ENCODE measurements around the gene EDN2.

Gene EDN2

DNA sequence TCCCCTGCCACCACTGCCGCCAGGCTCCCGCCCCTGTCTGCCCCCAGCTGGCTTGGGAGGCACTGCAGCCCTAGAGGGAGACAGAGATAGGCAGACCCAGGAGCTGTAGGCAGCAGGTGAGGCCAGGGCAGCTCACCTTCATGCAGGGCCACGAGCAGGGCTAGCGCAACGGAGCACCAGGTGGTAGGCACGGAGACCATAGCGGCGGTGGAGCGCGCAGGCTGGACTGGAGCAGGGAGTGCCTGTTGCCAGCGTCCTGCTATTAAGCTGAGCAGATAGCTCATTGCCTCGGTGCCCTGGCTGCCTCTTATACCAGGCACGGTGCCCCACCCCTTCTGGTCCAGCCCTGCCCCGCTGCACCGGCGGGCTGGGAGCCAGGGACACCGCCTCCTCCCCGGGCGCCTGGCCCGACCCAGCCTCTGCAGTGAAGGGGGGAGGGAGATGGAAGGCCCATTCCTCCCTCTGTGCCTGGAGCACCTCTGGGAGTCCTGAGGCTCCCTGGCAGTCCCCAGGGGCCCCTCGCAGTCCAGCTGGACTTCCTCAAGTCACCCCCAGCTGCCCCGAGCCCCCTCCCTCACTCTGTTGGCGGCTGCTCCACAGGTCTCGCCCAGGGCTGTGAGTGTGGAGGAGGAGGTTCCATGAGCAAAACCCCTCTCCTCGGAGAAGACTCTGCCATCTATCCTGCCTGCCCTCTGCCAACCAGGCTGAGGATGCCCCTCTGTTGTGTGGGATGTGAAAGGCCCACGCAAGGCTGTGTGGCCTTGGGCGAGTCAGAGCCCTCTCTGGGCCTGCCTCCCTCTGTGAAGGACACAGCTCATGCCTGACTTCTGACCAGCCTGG is at the start of gene EDN2:
TSS of gene EDN2 (minus strand) at position 282 of the 840 bp plus-strand sequence. CDS start at position 200, 82 bp downstream.
- no peaks in the 10 kb centered on the region for H3K36me3 ChIP-seq (ENCODE audit: control insufficient read depth, low read depth, low read length)
- H3K27me3 ChIP-seq (ENCODE audit: control insufficient read depth, insufficient read depth, low read length), result peaks cover 5% of the 10 kb centered on the region
- H3K27ac ChIP-seq (ENCODE audit: low read length), result no peak within 1 kb of the TSS
- H3K4me1 ChIP-seq (ENCODE audit: control insufficient read depth, low read depth, low read length), result peaks cover 24% of the 10 kb centered on the region
- no peaks in the 10 kb centered on the region for H3K9me3 ChIP-seq (ENCODE audit: control insufficient read depth, low read depth, low read length)
- H3K9ac ChIP-seq (ENCODE audit: low read length), result no peak within 1 kb of the TSS
- H3K4me3 ChIP-seq (ENCODE audit: low read length), result no peak within 1 kb of the TSS

DNA sequence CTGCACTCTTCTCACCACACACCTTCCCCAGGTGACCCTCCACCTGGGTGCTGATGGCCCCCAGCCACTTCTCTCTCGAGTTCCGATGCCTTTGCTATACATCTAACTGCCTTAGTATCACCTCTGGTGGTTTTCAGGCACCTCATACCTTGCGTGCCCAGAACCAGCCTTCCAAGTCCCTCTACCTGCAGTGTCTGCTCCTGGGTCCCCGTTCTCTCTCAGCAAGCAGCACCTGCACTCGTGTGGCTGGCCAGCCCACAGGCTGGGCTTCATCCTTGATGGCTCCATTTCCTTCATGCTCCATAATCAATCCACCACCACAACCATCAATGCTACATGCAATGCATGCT is 49.2 kb upstream of the EDN2 start:
- no peaks in the 10 kb centered on the region for H3K27me3 ChIP-seq (ENCODE audit: control insufficient read depth, insufficient read depth, low read length)
- no peaks in the 10 kb centered on the region for H3K4me1 ChIP-seq (ENCODE audit: control insufficient read depth, low read depth, low read length)

GRCh38 chr1:41533016-41533730 is 48.7 kb upstream of the EDN2 start:
- no peaks in the 10 kb centered on the region for H3K9me3 ChIP-seq (ENCODE audit: control insufficient read depth, low read depth, low read length)
- H3K36me3 ChIP-seq (ENCODE audit: control insufficient read depth, low read depth, low read length), result no peaks in the 10 kb centered on the region
- H3K9ac ChIP-seq (ENCODE audit: low read length), result no peak overlapping the region
- no peaks in the 10 kb centered on the region for H3K27me3 ChIP-seq (ENCODE audit: control insufficient read depth, insufficient read depth, low read length)
- H3K4me3 ChIP-seq (ENCODE audit: low read length), result no peak overlapping the region
- no peak overlapping the region for H3K27ac ChIP-seq (ENCODE audit: low read length)
- no peaks in the 10 kb centered on the region for H3K4me1 ChIP-seq (ENCODE audit: control insufficient read depth, low read depth, low read length)

More for the DNA sequence above, 49.2 kb upstream of the EDN2 start:
- Histone ChIP-seq H3K36me3 (ENCODE audit: control insufficient read depth, low read depth, low read length) (no peaks in the 10 kb centered on the region), H3K9me3 (ENCODE audit: control insufficient read depth, low read depth, low read length) (no peaks in the 10 kb centered on the region), H3K9ac (ENCODE audit: low read length) (no peak overlapping the region), H3K4me3 (ENCODE audit: low read length) (no peak overlapping the region), H3K27ac (ENCODE audit: low read length) (no peak overlapping the region)

DNA sequence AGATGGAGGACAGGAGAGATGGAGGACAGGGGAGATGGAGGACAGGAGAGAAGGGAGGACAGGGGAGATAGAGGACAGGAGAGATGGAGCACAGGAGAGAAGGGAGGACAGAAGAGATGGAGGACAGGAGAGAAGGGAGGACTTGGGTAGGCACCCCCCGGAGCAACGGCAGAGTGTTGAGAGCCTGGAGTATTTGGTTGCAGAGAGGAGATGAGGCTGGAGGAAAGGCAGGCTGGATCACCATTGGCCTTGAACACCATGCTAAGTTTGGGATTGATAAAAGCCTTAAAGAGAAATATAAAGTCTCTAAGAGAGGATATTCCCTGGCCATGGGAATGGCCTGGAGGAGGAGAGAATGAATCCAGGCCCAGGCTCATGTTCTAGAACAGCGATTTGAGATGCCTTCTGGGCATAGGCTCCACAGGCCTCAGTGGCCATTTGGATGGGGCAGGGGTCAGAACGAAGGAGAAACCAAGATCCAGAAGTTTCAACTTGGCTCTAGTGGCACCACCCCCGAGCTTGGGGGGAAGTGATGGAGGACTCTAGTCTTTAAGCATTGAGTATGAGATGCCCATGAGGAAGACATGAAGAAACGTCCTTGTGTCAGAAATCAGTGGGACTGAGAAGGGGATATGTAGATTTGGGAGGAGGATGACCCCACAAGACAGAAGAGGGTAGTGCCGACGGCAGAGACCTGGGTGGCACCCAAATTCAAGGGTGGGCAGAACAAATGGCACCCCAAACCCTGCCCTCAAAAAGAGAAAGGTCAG is 47.9 kb upstream of the EDN2 start:
- Histone ChIP-seq H3K36me3 (ENCODE audit: control insufficient read depth, low read depth, low read length) (no peaks in the 10 kb centered on the region), H3K9ac (ENCODE audit: low read length) (no peak overlapping the region), H3K27me3 (ENCODE audit: control insufficient read depth, insufficient read depth, low read length) (no peaks in the 10 kb centered on the region), H3K9me3 (ENCODE audit: control insufficient read depth, low read depth, low read length) (no peaks in the 10 kb centered on the region), H3K27ac (ENCODE audit: low read length) (no peak overlapping the region), H3K4me1 (ENCODE audit: control insufficient read depth, low read depth, low read length) (no peaks in the 10 kb centered on the region), H3K4me3 (ENCODE audit: low read length) (no peak overlapping the region)

GRCh38 chr1:41530411-41530810 is 45.9 kb upstream of the EDN2 start:
- Histone ChIP-seq H3K36me3 (ENCODE audit: control insufficient read depth, low read depth, low read length) (no peaks in the 10 kb centered on the region), H3K9ac (ENCODE audit: low read length) (no peak overlapping the region), H3K9me3 (ENCODE audit: control insufficient read depth, low read depth, low read length) (no peaks in the 10 kb centered on the region), H3K4me3 (ENCODE audit: low read length) (no peak overlapping the region), H3K27ac (ENCODE audit: low read length) (no peak overlapping the region), H3K4me1 (ENCODE audit: control insufficient read depth, low read depth, low read length) (no peaks in the 10 kb centered on the region), H3K27me3 (ENCODE audit: control insufficient read depth, insufficient read depth, low read length) (no peaks in the 10 kb centered on the region)

- no peak overlapping the region for H3K27ac ChIP-seq (ENCODE audit: low read length)
- H3K4me1 ChIP-seq (ENCODE audit: control insufficient read depth, low read depth, low read length), result no peaks in the 10 kb centered on the region
- H3K36me3 ChIP-seq (ENCODE audit: control insufficient read depth, low read depth, low read length), result no peaks in the 10 kb centered on the region
- H3K9ac ChIP-seq (ENCODE audit: low read length), result no peak overlapping the region
- H3K27me3 ChIP-seq (ENCODE audit: control insufficient read depth, insufficient read depth, low read length), result no peaks in the 10 kb centered on the region
- H3K4me3 ChIP-seq (ENCODE audit: low read length), result no peak overlapping the region
- no peaks in the 10 kb centered on the region for H3K9me3 ChIP-seq (ENCODE audit: control insufficient read depth, low read depth, low read length)
Measured at GRCh38 chr1:41529621-41530395, 45.3 kb upstream of the EDN2 start.

- H3K27ac ChIP-seq (ENCODE audit: low read length), result no peak overlapping the region
- H3K27me3 ChIP-seq (ENCODE audit: control insufficient read depth, insufficient read depth, low read length), result no peaks in the 10 kb centered on the region
- no peaks in the 10 kb centered on the region for H3K9me3 ChIP-seq (ENCODE audit: control insufficient read depth, low read depth, low read length)
- H3K9ac ChIP-seq (ENCODE audit: low read length), result no peak overlapping the region
- no peaks in the 10 kb centered on the region for H3K36me3 ChIP-seq (ENCODE audit: control insufficient read depth, low read depth, low read length)
- H3K4me3 ChIP-seq (ENCODE audit: low read length), result no peak overlapping the region
- H3K4me1 ChIP-seq (ENCODE audit: control insufficient read depth, low read depth, low read length), result no peaks in the 10 kb centered on the region
Measured at GRCh38 chr1:41528726-41529605, 44.5 kb upstream of the EDN2 start.

- no peaks in the 10 kb centered on the region for H3K27me3 ChIP-seq (ENCODE audit: control insufficient read depth, insufficient read depth, low read length)
Measured at GRCh38 chr1:41528106-41528505, 43.6 kb upstream of the EDN2 start.

DNA sequence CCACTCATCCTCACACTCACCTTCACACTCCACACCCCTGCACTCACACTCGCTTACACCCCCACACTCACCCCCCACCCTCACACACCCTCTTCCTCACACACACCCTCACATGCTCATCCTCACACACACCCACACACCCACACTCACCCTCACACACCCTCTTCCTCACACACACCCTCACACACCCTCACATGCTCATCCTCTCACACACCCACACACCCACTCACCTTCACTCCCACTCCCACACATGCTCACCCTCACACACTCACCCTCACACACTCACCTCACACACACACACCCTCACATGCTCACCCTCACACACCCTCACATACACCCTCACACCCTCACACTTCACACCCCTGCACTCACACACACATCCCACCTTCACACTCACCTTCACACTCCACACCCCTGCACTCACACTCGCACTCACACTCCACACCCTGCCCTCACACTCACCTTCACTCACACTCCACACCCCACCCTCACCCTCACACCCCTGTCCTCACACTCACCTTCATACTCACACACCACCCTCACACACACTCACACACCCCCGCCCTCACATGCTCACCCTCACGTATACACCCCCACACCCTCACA is 42.6 kb upstream of the EDN2 start:
- no peaks in the 10 kb centered on the region for H3K9me3 ChIP-seq (ENCODE audit: control insufficient read depth, low read depth, low read length)
- no peaks in the 10 kb centered on the region for H3K27me3 ChIP-seq (ENCODE audit: control insufficient read depth, insufficient read depth, low read length)
- no peak overlapping the region for H3K9ac ChIP-seq (ENCODE audit: low read length)
- H3K4me1 ChIP-seq (ENCODE audit: control insufficient read depth, low read depth, low read length), result no peaks in the 10 kb centered on the region
- H3K27ac ChIP-seq (ENCODE audit: low read length), result no peak overlapping the region
- no peaks in the 10 kb centered on the region for H3K36me3 ChIP-seq (ENCODE audit: control insufficient read depth, low read depth, low read length)
- no peak overlapping the region for H3K4me3 ChIP-seq (ENCODE audit: low read length)

More at GRCh38 chr1:41528106-41528505, 43.6 kb upstream of the EDN2 start:
- Histone ChIP-seq H3K4me1 (ENCODE audit: control insufficient read depth, low read depth, low read length) (no peaks in the 10 kb centered on the region), H3K27ac (ENCODE audit: low read length) (no peak overlapping the region), H3K4me3 (ENCODE audit: low read length) (no peak overlapping the region), H3K9me3 (ENCODE audit: control insufficient read depth, low read depth, low read length) (no peaks in the 10 kb centered on the region), H3K9ac (ENCODE audit: low read length) (no peak overlapping the region), H3K36me3 (ENCODE audit: control insufficient read depth, low read depth, low read length) (no peaks in the 10 kb centered on the region)

DNA sequence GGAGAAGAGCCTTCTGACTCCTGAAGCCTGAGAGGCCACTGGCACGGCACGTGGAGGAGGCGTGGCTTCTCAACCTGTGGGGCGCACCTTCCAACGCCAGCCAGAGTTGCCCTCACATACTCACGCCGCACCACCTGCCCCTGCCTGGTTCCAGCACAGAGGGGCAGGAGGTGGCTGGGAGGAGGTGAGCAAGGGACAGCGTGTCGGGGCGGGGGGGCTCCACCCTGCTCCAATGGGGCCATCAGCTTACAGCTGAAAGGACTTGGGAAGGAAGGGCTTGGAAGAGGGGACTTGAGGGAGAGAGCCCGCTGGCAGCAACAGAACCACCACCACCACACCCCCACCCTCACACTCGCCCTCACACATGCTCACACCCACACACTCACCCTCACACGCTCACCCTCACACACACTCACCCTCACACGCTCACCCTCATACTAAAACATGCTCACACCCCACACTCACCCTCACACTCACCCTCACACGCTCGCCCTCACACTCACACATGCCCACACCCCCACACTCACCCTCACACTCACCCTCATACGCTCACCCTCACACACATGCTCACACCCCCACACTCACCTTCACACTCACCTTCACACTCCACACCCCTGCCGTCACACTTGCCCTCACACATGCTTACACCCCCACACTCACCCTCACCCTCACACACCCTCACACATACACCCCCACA is 41.6 kb upstream of the EDN2 start:
- Histone ChIP-seq H3K4me1 (ENCODE audit: control insufficient read depth, low read depth, low read length) (no peaks in the 10 kb centered on the region), H3K27ac (ENCODE audit: low read length) (no peak overlapping the region), H3K9ac (ENCODE audit: low read length) (no peak overlapping the region), H3K36me3 (ENCODE audit: control insufficient read depth, low read depth, low read length) (no peaks in the 10 kb centered on the region), H3K27me3 (ENCODE audit: control insufficient read depth, insufficient read depth, low read length) (no peaks in the 10 kb centered on the region), H3K4me3 (ENCODE audit: low read length) (no peak overlapping the region), H3K9me3 (ENCODE audit: control insufficient read depth, low read depth, low read length) (no peaks in the 10 kb centered on the region)
